Left colon (tissue), 2 donors: ENCODE measurements around the gene DES. TPM values are rescaled to one million over a fixed set of nuclear protein-coding genes. Genes with fewer than 3 reads are reported as not detected.

Source experiments
- ATAC-seq: fragments of 200-7000 bp; cut with Tn5 transposase; one replicate; pipeline ENCODE4 v1.9.1; 2020; ENCODE audit warnings: mild to moderate bottlenecking, moderate library complexity
- DNase-seq, 2 donors: peaks; one replicate each; pipeline ENCODE4 v3.0.0-alpha.2; 2020
- intact Hi-C, 2 donors: fragments of 100-400 bp; cut with DNase I in 1 of 2; cut with micrococcal nuclease in 1 of 2; formaldehyde crosslinking; loops; one replicate each; pipeline versions ENCODE4 v1.11.2 to v1.14.0; 2022; cut with DNase I, micrococcal nuclease
- total RNA-seq, 2 donors: library from RNA; stranded (reverse); fragmentation: NEBNext Ultra II Directional; extraction: Animal tissue kit (Norgen Biotek cat#: 25700); gene quantifications; one replicate each; pipeline ENCODE4 v1.2.1, GENCODE V29; 2021
- donor health status: DM: no; HTN: no; CAD: no.
- donor health status: DM: yes; HTN: yes; CAD: no.

DES gene
- total RNA-seq, 2 donors from 2014 or later, result 18.5 to 706 TPM

DNA sequence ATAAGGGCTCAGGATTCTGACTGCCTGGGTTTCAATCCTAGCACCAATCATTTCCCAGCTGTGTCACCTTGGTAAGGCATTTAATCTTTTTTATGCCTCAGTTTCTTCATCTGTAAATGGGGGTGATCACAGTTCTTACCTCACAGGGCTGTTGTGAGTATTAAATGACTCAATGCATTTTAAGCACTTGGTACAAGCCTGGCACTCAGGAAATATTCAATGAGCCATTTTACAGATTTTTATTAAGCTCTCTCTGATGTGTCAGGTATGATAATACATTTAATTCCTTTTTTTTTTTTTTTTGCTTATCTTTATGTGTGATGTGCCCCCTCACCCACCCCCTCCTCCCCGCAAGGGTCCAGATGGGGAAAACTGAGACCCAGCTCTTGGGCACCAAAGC is 28.5 kb downstream of the DES start:
- ATAC-seq (no peak), DNase-seq (no peak)
- intact Hi-C loops, result no loop called here

DNA sequence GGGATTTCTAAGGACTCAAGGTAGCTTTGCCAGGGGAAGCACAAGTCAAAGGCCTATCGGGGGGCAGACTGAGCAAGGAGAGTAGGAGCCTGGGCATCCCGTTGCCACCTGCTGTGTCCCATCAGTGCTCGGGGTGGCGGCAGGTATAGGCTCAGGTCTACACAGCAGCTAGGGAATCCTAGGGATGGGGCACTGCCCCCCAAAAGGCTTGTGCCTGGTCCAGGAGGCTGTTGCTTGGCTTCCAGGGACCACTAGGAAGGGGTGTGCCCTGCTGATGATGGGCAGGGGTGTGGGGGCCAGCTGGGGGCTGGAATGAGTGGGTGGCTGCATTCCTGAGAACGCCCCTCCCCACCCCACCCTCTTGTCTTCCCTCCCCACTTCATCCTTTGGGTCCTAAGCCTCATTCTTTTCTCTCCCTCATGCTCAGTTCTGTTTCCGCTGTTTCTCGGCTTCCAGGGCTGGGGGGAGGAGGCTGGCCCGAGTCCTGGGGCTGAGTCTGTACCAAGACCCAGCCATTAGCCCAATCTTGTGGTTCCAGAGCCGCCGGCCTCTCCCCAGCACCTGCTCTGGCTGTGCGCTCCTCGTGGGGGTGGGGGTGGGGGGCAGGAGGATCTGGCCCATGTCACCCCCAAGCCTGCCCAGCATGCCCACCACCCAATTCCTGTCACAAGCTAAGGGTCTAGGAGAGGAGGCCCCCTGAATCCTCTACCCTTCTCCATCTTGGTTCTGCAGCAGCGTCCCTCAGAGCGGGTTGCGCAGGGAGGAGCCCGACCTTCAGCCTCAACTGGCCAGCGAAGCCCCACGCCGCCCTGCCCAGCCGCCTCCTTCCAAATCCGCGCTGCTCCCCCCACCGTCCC is 29.3 kb downstream of the DES start:
- intact Hi-C loops, result no loop called here
- no peak for ATAC-seq
- DNase-seq, result no peak

DNA sequence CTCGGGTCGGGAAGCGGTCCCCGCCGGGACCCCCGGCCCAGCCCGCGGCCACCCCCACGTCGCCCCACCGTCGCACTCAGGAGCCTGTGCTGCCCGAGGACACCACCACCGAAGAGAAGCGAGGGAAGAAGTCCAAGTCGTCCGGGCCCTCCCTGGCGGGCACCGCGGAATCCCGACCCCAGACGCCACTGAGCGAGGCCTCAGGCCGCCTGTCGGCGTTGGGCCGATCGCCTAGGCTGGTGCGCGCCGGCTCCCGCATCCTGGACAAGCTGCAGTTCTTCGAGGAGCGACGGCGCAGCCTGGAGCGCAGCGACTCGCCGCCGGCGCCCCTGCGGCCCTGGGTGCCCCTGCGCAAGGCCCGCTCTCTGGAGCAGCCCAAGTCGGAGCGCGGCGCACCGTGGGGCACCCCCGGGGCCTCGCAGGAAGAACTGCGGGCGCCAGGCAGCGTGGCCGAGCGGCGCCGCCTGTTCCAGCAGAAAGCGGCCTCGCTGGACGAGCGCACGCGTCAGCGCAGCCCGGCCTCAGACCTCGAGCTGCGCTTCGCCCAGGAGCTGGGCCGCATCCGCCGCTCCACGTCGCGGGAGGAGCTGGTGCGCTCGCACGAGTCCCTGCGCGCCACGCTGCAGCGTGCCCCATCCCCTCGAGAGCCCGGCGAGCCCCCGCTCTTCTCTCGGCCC is 30.1 kb downstream of the DES start:
- no peak for ATAC-seq
- DNase-seq, result no peak
- intact Hi-C loops, result no loop called here

DNA sequence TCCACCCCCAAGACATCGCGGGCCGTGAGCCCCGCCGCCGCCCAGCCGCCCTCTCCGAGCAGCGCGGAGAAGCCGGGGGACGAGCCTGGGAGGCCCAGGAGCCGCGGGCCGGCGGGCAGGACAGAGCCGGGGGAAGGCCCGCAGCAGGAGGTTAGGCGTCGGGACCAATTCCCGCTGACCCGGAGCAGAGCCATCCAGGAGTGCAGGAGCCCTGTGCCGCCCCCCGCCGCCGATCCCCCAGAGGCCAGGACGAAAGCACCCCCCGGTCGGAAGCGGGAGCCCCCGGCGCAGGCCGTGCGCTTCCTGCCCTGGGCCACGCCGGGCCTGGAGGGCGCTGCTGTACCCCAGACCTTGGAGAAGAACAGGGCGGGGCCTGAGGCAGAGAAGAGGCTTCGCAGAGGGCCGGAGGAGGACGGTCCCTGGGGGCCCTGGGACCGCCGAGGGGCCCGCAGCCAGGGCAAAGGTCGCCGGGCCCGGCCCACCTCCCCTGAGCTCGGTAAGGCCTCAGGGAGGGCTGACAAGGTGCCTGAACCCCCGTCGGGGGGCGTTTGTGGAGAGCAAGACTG is 30.7 kb downstream of the DES start:
- DNase-seq, result no peak
- intact Hi-C loops, result no loop called here

DNA sequence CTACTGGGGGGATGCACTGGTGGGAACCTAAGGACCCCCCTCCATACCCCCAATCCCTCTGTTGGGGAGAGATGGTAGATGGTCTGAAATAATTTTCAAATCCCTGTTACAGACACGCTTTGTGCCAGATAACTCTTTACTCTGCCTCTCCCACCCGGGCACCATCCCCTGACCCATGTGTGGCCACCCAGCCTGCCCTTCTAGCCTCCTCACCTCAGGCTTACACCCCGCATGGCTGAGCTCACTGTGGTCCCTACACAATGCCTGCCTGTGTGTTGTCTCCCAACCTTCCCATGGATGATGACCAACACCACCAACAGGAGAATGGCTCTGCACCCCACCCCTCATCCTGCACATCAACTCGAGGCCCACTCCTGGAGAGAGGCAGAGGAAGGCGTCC is 31.4 kb downstream of the DES start:
- DNase-seq (no peak), ATAC-seq (no peak)
- intact Hi-C loops, result no loop called here

More for the DNA sequence above, 30.7 kb downstream of the DES start:
- ATAC-seq, result no peak

DNA sequence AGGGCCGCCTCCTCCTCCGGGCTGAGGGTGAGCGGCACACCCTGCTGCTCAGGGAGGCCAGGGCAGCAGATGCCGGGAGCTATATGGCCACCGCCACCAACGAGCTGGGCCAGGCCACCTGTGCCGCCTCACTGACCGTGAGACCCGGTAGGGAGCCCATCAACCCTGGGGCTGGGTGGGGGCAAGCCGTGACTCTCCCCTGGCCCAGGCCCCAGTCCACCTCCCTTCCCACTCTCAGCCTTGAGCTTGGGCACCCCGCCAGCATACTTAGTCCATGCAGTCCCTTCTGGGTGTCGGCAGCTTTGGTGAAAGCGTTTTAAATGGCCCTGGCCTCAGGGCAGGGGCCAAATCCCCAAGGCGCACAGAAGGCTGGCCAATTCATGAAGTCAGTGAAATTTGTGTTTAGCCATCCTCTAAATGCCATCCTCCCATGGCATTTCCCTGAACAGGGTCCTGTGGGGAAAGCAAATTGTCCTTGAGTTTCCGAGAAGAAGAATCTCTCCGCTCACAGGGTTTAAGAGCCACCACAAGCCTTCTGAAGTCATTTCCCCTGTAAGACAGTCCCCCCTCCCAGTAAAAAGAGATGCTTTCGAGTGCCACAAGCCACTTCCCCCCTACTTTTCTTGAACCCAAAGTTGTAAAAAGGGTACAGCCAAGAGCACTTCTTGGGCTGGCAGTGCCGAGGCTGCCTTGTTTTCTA is 33.6 kb downstream of the DES start:
- intact Hi-C loops, result no loop called here
- DNase-seq, result peak; percentile 33 to 72
- ATAC-seq, result peak; percentile 17

DNA sequence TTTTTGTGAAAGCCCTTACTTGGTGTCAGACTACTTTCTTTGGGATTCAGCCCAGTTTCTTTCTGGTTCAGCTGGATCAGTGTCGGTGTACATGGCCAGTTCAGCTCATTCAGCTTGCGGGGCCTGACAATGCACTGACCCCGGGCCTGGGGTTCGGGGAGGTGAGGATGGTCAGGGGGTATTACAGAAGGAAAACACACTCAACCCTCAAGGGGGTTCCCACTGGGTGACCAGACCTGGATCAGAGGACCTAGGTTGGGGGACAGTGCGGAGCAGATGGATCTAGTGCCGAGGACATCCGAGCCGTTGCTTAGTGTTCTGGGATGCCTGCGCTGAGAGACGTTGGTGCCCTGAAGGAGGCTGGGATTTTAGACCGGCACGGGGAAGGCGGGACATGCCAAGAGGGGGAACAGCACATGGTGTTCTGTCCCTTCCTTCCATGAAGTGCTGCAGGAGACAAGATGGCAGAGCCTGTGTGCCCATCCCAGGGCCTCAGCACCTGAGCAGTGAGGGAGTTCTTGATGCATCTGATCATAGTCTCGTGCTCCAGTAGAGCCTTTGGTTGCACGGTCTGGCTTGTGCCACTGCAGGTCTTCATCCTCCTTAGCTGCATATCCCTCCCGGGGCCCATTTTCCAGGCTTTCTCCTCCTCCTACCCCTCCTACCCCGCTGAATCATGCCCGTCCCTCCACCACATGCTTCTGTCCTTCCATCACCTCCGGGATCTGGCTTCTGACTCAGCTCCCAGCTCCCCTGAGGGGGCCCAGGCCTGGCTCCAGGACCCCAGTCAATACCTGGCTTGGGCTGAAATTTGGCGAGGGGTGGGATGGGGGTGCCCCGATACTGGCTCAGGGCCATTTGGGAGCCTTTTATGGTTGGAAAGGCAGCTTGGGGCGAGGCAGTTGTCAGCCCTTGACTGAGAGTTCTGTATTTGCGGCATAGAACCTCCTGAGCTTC is 34.5 kb downstream of the DES start:
- peak; percentile 35 for ATAC-seq
- DNase-seq, result peak; percentile 31 to 67
- intact Hi-C loops, result no loop called here

DNA sequence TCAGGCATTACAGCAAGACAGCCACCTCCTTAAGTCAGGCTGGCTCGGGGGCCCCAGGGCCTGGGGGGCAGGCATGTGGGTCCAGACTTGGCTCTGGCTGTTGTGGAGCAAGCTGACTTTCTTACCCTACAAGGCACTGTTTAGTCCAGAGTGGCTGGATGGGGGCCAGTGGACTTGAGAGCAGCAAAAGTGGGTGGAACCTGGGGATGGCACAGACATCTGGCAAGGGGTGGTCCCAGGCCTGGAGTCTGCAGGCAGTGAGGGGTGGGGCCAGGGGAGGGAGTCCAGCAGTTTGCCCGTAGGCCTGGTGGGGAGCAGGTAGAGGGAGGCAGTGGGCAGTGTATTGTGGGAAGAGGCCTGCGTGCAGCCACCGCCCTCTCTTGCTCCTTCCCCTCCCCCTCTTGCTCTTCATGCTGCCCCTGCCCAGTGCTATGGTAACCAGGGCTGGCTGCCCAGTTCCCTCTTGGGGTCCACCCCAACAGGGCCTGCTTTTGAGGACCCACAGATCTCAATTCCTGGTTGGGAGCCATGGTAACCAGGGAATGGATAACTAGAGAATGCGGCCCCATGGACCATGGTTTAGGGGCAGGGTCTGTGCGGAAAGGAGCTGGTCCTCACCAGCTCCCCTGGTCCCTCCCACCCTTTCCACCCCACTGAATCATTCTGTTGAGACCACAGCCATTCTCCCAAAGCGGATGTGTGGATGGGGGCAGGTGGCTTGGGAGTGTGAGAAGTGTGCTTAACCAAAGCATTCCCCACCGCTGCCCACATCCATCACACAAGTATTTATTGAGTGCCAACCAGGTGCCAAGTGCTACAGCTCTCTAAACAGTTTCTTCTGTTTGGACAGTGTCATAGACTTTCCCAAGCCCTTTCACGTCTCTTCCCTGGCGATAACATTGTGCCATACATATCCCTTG is 35.8 kb downstream of the DES start:
- intact Hi-C loops, result no loop called here
- ATAC-seq, result peak; percentile 36
- DNase-seq, result peak; percentile 61 to 94

DNA sequence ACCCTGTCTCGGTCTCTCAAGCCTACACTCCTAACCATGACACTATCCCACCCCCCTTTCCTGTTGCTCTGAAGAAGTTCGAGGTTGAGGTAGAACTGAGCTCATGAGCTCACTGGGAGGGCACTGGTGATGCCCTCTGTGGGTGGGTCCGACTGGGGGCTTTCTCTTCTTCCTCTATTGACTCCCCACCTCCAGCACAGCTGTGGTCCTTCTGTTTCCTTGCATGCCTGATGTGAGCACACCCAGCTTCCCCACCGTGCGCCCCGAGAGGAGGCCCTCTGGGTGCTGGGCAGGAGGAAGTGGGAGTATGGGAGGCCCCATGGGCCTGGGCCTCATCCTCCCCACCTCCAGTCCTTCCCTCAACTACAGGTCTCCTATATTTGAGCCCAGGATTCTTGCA is 37.4 kb downstream of the DES start:
- intact Hi-C loops, result no loop called here
- no peak for ATAC-seq
- no peak for DNase-seq

DNA sequence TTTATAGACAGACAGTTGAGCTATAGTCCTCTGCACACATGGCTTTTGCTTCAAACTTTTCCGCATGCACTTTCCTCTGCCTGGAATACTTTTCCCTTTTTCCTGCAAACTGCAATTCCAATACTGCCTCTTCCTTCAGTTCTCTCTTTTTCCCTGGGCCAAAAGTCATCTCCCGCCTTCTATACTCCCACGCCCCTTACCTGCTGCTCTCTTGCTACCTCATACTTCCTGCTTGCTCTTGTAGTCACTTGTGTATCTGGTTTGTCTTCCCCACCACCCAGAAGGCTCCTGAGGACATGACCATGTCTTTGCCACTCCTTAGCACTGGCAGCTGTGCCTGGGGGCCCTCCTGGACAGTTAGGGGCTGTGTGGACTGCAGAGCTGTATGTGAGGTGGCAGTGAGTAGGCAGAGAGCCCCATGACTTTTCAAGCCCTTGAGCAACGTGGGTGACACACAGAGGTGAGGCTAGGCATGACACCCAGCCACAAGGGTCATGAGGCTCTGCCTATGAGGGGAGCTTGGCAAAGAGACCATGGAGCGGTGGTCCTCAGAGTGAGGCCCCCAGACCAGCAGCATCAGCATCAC is 39.7 kb downstream of the DES start:
- intact Hi-C loops, result no loop called here
- ATAC-seq (peak; percentile 55), DNase-seq (no peak)

DNA sequence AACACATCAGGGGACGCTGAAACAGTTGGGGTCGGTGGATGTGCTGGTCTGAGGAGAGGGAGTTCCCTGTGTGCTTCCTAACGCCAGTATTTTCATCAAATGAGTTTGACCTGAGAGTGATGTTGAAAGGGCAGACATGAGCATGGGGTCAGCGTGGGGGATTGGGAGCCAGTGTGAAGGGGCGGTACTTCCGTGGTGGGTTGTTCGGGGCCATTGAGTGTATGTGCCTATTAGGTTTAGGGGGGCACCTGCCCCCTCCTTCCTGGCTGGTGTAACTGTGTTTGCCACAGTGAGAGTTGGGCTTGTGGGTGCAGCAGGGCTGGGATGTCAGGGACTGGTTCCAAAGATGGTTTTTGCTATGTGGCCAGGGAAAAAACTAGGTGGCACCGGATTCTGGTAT is 40.8 kb downstream of the DES start:
- ATAC-seq (no peak), DNase-seq (no peak)
- intact Hi-C loops, result no loop called here

DNA sequence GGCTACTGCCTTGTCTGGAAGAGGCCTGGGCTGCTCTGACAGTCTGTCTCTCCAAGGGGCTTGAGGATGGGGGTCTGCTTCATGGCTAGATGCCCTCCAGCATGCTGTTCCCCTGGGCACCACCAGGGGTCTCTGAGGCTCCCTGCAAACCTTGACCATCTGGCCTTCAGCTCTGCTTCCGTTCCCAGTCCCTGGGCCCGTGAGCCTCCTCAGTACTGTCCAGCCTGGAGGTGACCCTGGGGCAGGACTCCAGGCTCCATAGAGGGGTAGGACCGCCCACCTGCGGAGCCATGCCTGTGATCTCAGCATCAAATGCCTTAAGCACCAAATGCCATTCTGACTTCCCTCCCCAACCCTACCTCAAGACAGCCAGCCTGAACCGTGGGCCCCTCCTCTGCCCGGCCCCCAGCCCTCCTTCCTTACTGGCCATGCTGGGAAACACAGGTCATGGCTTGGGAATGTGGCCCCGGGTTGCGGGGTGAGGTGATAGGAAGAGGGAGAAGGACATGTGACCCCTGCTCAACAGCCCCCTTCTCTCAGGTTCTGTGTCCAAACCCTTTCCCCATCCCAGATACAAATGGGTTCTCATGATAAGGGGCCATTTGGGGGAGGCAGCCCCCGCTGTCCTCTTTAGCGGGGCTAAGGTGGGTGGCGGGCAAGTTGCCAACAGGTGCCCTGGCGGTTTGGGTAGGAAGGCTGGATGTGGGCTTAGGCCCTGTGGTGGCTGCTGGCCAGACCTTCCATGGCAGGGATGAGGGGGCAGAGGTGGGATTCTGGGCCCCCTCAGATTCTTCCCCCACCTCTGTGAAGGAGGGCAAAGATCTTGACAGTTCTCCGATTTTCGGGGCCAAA is 41.5 kb downstream of the DES start:
- intact Hi-C loops, result no loop called here
- peak; percentile 65 for ATAC-seq
- DNase-seq, result peak; percentile 46 to 59

DNA sequence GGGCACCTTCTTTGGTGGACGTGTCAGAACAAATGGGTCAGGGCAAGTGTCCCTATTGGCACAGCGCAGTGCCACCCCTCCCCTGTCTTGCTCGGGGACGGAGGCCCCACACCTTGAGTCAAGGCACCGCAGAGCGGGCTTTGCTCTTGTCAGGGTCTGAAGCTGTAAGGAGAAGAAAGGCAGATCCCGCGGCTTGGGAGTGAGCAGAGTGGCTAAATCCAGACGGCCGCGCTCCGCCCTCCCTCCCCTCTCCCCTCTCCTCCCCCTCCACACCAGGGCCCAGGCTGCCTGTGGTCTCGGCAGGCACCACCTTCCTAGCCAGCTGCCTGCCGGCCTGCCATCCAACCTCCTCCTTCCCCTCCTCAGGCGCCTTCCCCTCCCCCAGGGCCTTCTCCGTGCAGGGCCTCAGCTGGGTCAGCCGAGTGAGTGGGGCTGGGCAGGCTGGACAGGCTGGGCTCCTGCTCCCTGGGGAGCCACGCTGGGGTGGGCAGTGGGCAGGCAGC is 42.3 kb downstream of the DES start:
- intact Hi-C loops, result no loop called here
- ATAC-seq (peak; percentile 38), DNase-seq (peak; percentile 20 to 81)

DNA sequence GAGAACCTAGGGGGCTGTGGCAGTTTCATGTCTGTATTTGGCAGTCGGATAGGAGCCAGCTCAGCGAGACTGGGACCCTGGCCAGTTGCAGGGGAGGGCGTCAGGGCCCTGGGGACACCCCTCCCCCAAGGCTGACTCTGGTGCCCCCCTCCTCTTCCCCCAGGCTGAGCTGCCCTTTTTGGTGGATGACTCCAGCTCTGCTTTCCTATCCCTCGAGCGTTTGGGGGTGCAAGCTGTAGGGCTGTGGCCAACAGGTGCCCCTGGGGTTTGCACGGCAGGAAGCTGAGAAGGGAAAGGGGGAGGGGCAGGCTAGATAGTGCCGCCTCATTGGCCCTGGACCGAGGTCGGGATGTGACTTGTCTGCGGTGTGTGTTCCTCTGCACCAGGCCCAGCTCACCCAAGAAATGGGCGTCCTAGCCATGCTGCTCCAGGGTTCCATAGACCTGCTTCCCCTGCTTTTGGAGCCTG is 42.9 kb downstream of the DES start:
- peak in 1 of 2 donors; percentile 51 for DNase-seq
- intact Hi-C loops, result no loop called here
- peak; percentile 15 for ATAC-seq

DNA sequence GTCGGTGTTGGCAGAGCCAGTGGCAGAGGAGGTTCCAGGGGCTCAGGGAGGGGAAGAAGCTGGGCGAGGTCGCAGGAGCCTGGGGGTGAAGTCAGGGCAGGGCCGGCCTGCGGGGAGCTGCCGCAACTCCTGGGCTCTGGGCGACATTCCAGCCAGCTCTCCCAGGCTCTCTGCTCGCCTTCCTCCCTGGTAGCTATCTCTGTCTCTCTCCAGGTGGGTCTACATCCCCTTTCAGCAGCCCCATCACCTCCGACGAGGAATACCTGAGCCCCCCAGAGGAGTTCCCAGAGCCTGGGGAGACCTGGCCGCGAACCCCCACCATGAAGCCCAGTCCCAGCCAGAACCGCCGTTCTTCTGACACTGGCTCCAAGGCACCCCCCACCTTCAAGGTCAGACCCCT is 43.5 kb downstream of the DES start:
- ATAC-seq, result no peak
- DNase-seq, result no peak
- intact Hi-C loops, result no loop called here

DNA sequence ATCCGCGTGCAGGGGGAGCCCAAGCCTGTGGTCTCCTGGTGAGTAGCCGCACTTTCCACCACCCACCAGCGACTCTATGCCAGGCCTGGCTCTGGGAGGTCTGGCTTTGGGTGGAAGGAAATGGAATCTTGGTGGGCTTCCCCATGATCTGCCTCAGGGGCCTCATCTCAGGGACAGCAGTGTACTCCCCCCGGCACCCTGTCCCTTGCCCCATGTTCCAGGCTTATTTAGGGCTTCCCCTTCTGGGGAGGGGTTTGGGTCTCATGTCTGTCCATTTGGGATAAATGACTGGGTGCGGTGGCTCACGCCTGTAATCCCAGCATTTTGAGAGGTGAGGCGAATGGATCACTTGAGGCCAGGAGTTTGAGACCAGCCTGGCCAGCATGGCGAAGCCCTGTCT is 44.2 kb downstream of the DES start:
- intact Hi-C loops, result no loop called here
- DNase-seq (no peak), ATAC-seq (no peak)
